Measurements from ENCODE around the gene LCE2C.
"Not testable (repeated sequence)": the region's sequence is repeated elsewhere in the genome, so short reads cannot be mapped to it uniquely, and the experiment has no call there.

The LCE2C gene

GRCh38 chr1:152674983-152675382 is at the start of gene LCE2C:
LCE2C (plus strand) TSS chr1:152675279; CDS start chr1:152676016, 737 bp downstream.
- DNase-seq: not testable (repeated sequence)

- DNase-seq: no peak
Observed at GRCh38 chr1:152626744-152627143, 48.3 kb upstream of the LCE2C start.

DNA sequence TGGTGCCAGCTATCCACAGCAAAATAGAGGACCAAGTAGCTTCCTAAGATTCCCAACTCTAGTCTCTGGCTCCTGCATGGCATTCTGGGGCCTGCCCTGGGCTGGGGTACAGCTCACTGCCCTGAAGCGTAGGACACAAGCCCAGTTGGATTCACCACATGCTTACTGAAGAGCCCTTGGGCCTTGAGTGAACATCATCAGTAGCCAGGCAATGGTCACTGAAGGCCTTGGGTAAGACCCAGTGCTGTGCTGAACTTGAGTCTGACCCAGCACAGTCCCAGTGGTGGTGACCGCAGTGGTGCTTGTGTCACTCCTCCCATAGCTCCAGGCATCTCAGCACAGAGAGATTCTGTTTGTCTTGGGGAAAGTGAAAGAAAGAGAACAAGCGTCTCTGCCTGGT is 44.5 kb upstream of the LCE2C start:
- no peak for DNase-seq

GRCh38 chr1:152640351-152640750 is 34.7 kb upstream of the LCE2C start:
- DNase-seq: no peak

DNA sequence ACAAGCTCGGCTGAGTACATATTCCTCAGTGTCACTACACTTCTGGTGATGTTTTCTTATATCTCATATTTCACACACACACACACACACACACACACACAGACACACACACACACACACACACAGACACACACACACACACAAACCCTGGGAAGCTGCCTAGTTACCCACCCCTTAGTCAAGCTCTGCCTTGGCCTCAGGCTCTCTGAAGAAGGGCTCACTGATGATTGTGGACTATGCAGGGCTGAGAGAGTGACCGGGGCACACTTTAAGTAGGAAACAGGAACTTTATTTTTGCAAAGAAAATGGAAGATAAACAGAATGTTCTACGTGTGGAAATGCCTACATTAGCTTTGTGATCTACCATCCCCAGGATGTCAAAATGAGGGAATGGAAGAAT is 31.1 kb upstream of the LCE2C start:
- no peak for DNase-seq

DNA sequence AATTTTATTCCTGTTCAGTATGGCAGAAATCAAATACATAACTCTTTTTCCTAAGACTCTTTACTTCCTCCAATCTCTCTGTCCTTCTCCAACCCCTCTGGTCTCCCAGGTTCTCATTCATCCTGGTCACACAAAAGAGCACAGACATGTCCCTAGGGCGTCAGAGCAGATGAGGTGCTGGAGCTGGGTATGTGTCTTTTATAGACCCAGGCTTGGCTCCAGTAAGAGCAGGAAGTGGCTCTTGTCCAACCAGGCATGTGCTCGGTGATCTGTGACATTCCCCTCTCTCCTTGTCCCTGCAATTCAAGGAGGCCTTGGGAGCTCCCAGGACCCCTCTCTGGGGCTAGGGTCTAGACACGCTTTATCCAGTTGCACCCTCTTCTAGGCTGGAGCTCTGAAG is 29.9 kb upstream of the LCE2C start:
- no peak for DNase-seq

GRCh38 chr1:152646656-152647055 is 28.4 kb upstream of the LCE2C start:
- no peak for DNase-seq

- DNase-seq: peak; percentile 52 to 59
Observed at GRCh38 chr1:152654110-152654509, 21.0 kb upstream of the LCE2C start.

- no peak for DNase-seq
Observed at GRCh38 chr1:152656459-152656858, 18.6 kb upstream of the LCE2C start.

- DNase-seq: no peak
Observed at GRCh38 chr1:152657677-152658076, 17.4 kb upstream of the LCE2C start.

DNA sequence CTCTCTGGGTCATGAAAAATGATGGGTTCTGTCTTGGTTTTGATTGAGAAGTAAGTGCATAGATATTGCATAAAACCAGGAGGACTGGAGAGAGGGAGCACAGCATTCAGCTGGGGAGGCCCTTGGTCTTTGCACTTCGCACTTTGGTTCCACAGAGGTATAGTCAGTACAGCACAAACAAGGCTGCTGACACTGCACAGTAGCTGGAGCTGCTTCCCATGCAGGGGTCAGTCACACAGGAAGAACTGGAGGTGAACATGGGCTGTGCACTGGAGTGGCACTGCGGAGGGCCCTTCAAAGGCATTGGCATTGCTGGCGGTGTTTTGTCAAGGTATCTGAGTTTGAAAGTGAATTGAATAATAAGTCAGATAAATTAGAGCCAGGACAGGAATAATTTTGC is 16.4 kb upstream of the LCE2C start:
- no peak for DNase-seq

GRCh38 chr1:152663098-152663497 is 12.0 kb upstream of the LCE2C start, which contains the start of gene LCE2D:
LCE2D (plus strand) TSS chr1:152663380; CDS start chr1:152664106, 726 bp downstream.
- DNase-seq: no peak

DNA sequence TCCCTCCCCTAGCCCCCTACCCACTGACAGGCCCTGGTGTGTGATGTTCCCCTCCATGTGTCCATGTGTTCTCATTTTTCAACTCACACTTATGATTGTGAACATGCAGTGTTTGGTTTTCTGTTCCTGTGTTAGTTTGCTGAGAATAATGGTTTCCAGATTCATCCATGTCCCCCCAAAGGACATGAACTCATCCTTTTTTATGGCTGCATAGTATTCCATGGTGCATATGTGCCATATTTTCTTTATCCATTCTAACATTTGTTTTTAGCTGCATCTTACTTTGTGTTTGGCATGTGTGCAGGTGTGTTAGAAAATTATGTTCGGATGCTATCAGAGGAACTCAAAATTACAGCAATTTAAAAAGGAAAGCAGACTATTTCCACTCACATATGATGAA is 8.9 kb upstream of the LCE2C start:
- DNase-seq: not testable (repeated sequence)

- DNase-seq: no peak
Observed at GRCh38 chr1:152667648-152668047, 7.4 kb upstream of the LCE2C start.

DNA sequence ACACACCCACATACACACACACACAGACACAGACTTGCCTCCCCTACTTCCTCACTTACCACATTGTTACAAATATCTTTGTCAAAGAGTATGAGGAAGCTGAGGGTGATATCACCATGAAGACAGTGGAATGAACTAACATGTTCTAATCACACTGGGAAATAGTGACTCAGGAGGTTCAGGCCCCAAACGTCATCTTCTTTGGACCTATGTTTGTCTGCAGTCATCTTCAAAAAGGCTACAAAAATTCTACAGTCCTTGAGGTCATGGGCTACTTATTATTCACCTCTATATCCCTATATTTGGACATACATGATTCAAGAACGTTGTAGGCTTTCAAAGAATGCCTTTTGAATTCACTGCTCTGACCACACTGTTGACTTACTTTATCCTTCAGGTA is 2.1 kb upstream of the LCE2C start:
- no peak for DNase-seq

- DNase-seq: no peak
Observed at GRCh38 chr1:152679459-152679858, 4.4 kb downstream of the LCE2C start.

GRCh38 chr1:152681616-152682015 is 6.5 kb downstream of the LCE2C start:
- no peak for DNase-seq

DNA sequence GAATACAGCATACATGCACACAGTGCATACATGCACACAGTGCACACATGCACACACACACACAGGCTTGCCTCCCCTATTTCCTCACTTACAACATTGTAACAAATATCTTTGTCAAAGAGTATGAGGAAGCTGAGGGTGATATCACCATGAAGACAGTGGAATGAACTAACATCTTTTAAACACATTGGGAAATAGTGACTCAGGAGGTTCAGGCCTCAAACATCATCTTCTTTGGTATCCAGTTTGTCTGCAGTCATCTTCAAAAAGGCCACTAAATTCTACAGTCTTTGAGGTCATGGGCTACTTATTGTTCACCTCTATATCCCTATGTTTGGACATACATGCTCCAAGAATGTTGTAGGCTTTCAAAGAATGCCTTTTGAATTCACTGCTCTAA is 8.8 kb downstream of the LCE2C start:
- no peak for DNase-seq

DNA sequence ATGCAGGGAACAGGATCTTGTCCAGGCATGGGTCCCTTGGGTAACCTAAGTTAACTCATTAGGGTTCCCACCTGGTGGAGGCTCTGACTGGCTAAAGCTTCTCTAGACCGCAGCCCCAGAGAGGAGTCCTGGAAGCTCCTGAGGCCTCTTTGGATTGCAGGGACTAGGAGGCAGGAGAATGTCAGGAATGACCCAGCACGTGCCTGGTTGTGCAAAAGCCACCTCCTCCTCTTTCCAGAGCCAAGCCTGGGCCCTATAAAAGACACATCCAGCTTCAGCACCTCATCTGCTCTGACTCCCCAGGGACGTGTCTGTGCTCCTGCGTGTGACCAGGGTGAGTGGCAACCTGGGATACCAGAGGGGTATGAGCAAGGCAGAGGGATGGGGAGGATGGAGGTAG is 10.7 kb downstream of the LCE2C start, which contains the start of gene LCE2B:
Gene LCE2B, plus strand, starts transcription at position 301 of the 400 bp plus-strand sequence. CDS start 721 bp downstream, outside the sequence.
- DNase-seq: not testable (repeated sequence)

DNA sequence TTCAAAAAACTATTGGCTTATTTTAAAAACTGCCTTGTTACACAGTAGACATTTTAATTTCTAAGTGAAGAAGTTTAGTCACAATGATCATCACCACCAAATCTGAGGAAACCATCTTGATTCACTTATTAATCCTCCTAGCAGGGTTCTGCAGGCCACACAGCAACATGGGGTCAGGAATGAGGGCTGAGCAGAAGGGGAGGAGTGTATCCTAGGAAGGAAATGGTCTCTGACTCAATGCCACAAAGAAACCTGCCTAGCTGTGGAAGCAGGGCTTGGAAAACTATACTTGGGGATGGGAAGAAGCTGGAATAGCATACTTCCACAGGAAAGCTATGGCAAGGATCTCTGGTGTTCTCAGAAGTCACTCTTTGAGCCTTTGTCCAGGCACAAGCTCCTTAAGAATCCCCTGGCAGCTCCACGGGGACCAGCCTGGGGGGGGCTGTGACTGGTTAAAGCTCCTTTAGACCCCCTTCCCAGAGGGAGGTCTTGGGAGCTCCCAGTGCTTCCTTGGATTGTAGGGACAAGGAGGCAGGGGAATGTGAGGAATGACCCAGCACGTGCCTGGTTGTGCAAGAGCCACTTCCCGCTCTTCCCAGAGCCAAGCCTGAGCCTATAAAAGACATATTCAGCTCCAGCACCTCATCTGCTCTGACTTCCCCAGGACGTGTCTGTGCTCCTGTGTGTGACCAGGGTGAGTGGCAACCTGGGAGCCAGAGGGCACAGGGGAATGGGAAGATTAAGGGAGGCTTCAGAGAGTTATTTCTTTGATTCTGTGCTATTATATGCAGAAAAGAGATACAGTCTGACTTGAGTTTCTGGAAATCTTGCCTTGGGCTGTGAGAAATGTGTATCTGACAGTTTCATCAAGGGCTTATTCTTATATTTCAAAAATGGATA is 22.9 kb downstream of the LCE2C start, which contains the start of gene LCE2A:
Gene LCE2A, plus strand, starts transcription at position 645 of the 900 bp plus-strand sequence. CDS start 557 bp downstream, outside the sequence.
- no peak for DNase-seq

- no peak for DNase-seq
Observed at GRCh38 chr1:152699746-152700145, 24.7 kb downstream of the LCE2C start.

DNA sequence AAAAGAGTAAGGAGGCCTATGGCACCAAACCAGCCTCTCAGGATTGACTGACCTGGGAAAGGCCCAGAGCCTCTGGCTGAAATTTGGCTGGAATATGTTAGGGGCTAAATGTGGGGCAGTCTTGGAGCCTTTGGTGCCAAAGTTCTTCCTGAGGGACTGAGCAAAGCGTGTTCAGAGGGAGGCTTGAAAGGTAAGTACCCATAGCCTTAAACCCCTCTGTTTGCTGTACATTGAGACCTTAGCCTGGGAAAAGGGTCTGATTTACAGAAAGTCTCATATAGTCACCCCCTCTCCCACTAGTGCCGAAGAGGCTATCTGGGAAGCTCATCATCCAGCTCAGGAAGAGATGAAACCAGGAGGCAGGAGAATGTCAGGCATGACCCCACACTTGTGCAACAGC is 32.8 kb downstream of the LCE2C start, which contains the start of gene LCE4A:
Gene LCE4A, plus strand, starts transcription at position 301 of the 400 bp plus-strand sequence. CDS start 916 bp downstream, outside the sequence.
- DNase-seq: no peak

DNA sequence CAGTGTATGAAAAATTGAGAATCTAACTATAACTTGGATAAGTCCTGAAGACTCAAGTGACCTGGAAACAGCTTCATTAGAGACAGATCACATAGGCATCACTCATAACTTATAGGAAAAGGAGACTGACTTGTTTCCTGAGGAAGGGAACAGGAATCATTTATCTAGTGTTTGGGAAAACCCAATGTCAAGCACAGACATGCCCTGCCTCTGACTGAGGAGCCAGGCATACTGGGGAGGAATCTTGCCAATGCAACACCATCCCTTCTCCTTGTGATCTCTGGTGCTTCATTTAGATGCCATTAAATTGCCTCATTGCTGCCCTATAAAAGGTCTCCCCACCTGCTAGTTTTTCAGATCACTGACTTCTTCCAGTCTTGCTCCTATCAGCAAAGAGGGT is 43.2 kb downstream of the LCE2C start:
- no peak for DNase-seq

DNA sequence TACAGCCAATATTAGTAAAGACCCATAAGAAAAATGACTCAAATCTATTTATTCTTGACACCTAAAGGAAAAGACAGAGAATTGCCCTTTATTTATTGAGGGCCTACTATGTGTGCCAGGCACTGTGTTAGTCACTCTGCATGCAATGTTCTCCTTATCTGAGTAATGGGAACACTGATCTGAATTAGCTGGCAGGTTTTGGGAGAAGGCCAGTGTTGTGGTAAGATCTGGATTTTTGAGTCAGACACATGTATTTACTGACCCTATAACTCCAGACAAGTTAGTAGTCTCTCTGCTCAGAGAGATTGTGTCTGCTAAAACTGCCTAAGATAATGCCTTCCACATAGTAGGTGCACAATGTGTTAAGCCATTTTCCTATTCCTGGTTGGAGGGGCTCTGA is 50.2 kb downstream of the LCE2C start:
- no peak for DNase-seq

All from NCI-H446 (cell line).